ENCODE data around the gene CLEC4C.
"Not testable (repeated sequence)": the region's sequence is repeated elsewhere in the genome, so short reads cannot be mapped to it uniquely, and the experiment has no call there.

The CLEC4C gene

GRCh38 chr12:7750350-7750749 lies 3.2 kb upstream of the CLEC4C start:
- H3K4me3 ChIP-seq (replicated peaks; ENCODE audit: low read depth, low read length), result no peak overlapping the region
- no peak for TF ChIP-seq CTCF (IDR thresholded peaks at IDR 0.05; ENCODE audit: low read depth, low read length, missing control alignments)
- DNase-seq (ENCODE audit: extremely low read depth, low read depth), result no peak

- no peak for TF ChIP-seq CTCF (IDR thresholded peaks at IDR 0.05; ENCODE audit: low read depth, low read length, missing control alignments)
- DNase-seq (ENCODE audit: extremely low read depth, low read depth), result no peak
- H3K4me3 ChIP-seq (replicated peaks; ENCODE audit: low read depth, low read length), result no peak overlapping the region
Measured at GRCh38 chr12:7749442-7749841, 2.3 kb upstream of the CLEC4C start.

- H3K4me3 ChIP-seq (replicated peaks; ENCODE audit: low read depth, low read length), result no peak overlapping the region
- TF ChIP-seq CTCF (IDR thresholded peaks at IDR 0.05; ENCODE audit: low read depth, low read length, missing control alignments), result no peak
- no peak for DNase-seq (ENCODE audit: extremely low read depth, low read depth)
Measured at GRCh38 chr12:7748852-7749251, 1.7 kb upstream of the CLEC4C start.

- no peak for TF ChIP-seq CTCF (IDR thresholded peaks at IDR 0.05; ENCODE audit: low read depth, low read length, missing control alignments)
Measured at GRCh38 chr12:7732993-7733392, 14.2 kb downstream of the CLEC4C start.

GRCh38 chr12:7731486-7731885 lies 15.7 kb downstream of the CLEC4C start:
- no peak overlapping the region for H3K4me3 ChIP-seq (replicated peaks; ENCODE audit: low read depth, low read length)
- no peak for TF ChIP-seq CTCF (IDR thresholded peaks at IDR 0.05; ENCODE audit: low read depth, low read length, missing control alignments)
- no peak for DNase-seq (ENCODE audit: extremely low read depth, low read depth)

More at GRCh38 chr12:7732993-7733392, 14.2 kb downstream of the CLEC4C start:
- DNase-seq (ENCODE audit: extremely low read depth, low read depth), result no peak
- H3K4me3 ChIP-seq (replicated peaks; ENCODE audit: low read depth, low read length), result no peak overlapping the region

GRCh38 chr12:7730984-7731383 lies 16.2 kb downstream of the CLEC4C start:
- H3K4me3 ChIP-seq (replicated peaks; ENCODE audit: low read depth, low read length); DNase-seq (ENCODE audit: extremely low read depth, low read depth): not testable (repeated sequence)

GRCh38 chr12:7729746-7730145 lies 17.4 kb downstream of the CLEC4C start:
- DNase-seq (ENCODE audit: extremely low read depth, low read depth), result peak; percentile 11
- TF ChIP-seq CTCF (IDR thresholded peaks at IDR 0.05; ENCODE audit: low read depth, low read length, missing control alignments), result no peak

More at GRCh38 chr12:7729746-7730145, 17.4 kb downstream of the CLEC4C start:
- no peak overlapping the region for H3K4me3 ChIP-seq (replicated peaks; ENCODE audit: low read depth, low read length)
